Daoy (cell line): ENCODE results near the gene CTAG1A. TPM values are rescaled to one million over a fixed set of nuclear protein-coding genes. Genes with fewer than 3 reads are reported as not detected.
A peak's percentile ranks its signal among the peaks of the same experiment; 100 is the strongest.
"Not testable (repeated sequence)": the region's sequence is repeated elsewhere in the genome, so short reads cannot be mapped to it uniquely, and the experiment has no call there.

Experiments
- DNase-seq: peaks from one replicate; pipeline ENCODE4 v3.0.0-alpha.2; 2015; ENCODE audit warnings: low read depth
- total RNA-seq: library from RNA; depleted of rRNA; stranded (reverse); fragments of >200 nt; shearing (Covaris generic); gene quantifications from 2 replicates; pipeline ENCODE4 v1.2.3, GENCODE V29; 2014

Gene CTAG1A
- total RNA-seq, 1 experiment from 2014 or later: not detected

DNA sequence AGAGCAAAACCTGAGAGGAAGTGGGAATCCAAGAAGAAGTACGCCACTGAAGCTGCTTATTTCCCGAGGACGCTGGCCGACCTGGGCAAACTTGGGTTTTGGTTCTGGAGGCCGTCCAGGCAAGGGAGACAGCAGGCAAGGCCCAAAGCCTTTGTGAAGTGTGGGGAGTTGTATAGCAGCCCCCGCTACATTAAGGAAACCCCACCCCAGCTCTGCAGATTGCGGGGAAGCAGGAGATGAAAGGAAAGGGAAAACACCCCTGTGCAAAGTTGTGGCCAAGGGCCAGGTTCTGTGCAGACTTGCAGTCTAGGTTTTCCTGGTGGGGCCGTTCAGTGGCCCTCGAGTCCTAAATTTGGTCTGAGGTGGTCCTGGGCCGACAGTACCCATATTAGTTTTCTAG, 11.9 kb upstream of the CTAG1A start:
- DNase-seq: not testable (repeated sequence)

DNA sequence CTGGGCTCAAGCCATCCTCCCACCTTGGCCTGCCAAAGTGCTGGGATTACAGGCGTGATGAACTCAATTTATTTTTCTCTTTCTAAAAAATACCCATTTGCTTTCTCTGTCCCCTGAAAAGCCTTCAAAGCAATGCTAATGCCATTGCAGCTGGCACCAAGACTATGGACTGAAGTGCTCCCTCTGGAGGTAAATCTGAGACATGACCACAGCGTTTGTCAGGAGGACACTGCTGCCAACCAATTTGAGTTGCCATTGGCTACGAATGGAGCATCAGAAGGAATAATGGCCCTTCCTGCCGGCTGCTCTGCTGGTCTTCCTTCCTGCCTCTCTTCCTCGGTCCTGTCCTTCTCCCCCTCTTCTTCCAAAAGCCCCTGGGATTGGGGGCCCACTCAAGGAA, 9.9 kb upstream of the CTAG1A start:
- not testable (repeated sequence) for DNase-seq

DNA sequence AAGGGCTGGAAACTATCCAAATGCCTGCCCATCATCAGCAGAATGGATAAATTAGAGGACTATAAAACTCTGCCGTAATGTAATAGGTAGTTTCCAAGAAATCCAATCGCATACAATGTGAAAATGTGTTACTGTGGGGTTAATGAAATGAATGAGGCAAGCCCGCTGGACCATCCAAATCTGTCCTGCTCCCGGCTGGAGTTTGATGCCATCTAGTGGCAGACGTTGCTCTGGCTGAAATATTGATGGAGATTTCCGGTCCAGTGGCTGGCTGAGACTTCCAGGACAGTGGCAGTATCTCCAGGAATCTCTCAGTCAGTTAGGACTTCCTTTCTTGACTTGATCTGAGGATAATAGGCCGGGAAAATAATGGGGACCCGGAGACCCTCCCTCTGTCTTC, 1.9 kb upstream of the CTAG1A start:
- DNase-seq: not testable (repeated sequence)

DNA sequence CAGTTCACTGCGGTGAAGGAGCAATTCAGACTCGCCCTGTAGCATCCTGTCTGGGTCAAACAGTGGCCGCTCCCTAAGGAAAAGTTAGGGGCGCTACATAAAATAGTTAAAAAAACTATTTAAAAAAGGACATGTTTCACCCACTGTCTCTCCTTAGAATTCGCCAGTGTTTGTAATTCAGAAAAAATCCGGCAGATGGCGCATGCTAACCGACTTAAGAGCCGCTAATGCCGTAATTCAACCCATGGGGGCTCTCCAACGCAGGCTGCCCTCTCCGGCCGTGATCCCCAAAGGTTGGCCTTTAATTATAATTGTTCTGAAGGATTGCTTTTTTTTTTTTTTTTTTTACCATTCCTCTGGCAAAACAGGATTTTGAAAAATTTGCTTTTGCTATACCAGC, 5.5 kb downstream of the CTAG1A start:
- DNase-seq: not testable (repeated sequence)

DNA sequence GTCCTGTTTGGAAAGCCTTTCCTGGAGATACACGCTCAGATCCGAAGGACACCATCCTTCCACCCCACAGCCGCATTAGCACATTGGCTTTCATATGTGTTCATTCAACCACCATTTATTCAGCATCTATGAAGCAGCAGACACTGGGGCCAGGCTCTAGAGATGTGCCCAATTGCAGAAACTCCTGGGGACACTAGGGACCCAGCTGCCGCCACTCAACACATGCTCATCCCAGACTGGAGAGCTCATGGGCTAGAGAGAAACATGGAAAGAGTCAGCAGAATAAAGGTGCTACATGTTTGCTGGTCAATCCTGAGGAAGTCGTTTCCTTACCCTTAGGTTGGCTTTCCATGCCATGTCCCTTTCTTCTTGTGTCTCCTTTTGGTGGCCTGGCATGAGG, 7.6 kb downstream of the CTAG1A start:
- no peak for DNase-seq

DNA sequence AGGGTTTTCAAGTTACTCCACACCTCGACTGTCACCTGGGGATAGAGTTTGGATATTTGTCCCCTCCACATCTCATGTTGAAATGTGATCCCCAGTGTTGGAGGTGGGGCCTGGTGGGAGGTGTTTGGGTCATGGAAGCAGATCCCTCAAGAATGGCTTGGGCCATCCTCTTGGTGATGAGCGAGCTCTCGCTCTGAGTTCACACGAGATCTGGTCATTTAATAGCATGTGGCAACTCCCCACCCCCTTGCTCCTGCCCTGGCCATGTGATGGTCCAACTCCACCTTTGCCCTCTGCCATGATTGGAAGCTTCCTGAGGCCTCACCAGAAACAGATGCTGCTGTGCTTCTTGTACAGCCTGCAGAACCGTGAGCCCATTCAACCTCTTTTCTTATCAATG, 8.3 kb downstream of the CTAG1A start:
- no peak for DNase-seq

DNA sequence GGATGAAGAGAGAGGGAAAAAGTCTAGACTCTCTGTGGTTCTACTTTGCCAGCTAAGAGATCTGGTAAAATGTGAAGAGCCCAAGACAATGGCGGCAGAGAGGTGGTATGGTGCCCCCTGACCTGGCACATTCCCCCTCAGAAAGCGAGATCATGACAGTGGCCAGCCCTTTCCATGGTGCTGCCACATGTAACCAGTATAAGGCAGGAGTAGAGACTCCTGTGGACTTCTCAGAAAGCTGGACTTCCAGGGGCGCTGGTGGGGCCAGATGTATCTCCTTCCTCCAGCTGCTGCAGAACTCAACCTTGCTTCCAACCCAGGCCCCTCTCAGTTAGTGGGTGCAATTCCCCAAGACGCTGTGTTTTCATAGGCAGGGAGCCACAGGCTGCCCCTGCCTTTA, 9.6 kb downstream of the CTAG1A start:
- no peak for DNase-seq

DNA sequence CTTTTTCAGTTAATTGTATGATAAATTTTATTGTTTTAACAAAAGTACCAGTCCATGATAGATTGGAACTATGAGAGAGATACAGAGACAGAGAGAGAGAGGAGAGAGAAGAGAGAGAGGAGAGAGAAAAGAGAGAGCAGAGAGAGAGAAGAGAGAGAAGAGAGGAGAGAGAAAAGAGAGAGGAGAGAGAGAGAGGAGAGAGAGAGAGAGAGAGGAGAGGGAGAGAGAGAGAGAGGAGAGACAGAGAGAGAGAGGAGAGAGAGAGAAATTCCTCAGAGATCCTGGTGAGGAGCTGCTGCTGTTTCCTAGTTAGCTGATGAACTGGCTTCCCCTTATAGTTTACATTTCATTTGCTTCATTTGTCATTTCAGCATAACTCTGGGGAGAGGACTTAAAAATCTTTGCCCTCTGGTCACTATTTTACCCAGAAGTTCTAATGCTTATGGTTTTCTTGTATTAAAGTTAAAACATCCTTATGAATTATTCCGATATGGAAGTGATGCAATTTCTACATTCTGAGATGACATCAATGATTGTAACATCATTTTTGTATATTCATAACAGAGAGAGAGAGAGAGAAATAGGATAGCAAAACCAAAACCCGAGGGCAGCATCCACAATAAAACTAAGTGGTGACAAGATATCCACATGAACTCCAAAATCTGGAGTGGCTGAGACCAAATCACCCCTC, 10.8 kb downstream of the CTAG1A start:
- DNase-seq: no peak

DNA sequence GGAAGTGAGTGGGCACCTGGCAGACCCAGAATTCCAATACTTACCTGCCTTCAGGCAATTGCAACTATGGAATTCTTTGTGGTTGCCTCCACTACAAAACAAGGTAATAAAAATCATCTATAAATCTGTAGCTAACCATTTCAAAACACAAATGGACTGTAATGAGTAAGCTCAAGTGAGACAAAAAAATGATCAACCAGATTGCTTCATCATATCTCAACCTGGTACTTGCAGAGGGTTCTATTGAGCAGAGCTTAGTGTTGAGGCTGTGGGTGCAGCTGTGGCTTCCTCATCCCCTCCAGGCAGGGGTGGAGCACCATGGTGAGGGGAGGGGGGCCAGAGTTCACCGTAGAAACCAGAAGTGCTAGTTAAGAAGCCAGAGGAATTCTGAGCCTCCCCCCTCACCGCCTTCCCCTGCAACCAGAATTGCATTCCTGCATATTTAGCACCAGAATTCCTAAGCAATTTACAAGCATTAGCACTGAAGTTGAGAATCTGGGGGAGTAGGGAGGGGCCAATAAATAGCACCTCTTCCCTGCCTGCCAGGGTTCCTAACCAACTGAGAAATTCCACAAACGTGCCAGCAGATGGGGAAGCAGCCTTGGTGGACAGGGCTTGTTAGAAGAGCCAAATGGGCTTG, 11.5 kb downstream of the CTAG1A start:
- peak; percentile 75 for DNase-seq

DNA sequence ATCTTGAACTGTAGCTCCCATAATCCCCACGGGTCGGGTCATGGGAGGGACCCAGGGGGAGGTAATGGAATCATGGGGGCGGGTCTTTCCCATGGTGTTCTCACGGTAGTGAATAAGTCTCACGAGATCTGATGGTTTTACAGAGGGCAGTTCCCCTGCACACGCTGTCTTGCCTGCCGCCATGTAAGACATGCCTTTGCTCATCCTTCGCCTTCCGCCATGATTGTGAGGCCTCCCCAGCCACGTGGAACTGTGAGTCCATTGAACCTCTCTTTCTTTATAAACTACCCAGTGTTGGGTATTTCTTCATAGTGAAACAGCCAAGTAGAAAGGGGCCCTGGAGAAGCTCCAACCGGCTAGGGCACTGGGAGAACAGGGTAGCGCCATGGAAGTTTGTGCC, 12.3 kb downstream of the CTAG1A start:
- DNase-seq: no peak

DNA sequence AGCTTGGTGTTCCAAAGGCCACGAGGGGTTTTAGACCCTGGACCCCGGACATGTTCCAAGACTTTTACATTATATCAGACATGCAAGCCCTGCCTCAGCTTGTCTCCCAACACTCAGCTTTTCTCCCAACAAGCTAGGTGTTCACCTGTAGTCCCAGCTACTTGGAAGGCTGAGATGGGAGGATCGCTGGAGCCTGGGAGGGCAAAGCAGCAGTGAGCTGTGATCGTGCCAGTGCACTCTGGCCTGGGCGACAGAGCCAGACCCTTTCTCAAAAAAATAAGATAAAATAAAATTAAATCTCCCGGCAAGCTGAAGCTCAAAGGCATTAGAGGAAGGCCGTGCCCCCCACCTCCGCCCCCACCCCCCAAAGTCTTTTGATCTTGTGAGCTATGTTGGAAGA, 13.7 kb downstream of the CTAG1A start:
- no peak for DNase-seq

DNA sequence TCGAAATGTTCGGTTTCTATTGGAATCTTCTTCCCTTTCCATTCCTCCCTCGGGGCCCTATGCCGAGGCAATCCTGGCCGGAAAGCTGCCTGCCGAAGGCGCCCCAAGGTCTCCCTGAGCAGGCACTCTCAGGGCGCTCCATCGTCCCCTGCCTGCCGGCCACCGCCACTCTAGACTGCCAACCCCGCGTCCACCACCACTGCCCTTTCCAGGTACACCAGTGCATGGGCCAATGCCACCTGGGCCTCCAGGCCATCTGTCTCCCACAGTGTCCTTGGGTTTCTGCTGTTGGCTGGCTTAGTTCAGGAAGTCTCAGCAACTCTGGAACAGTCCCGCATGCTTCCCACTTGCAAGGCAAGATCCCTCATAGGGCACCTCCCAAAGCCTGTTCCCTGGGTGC, 14.6 kb downstream of the CTAG1A start:
- DNase-seq: no peak

DNA sequence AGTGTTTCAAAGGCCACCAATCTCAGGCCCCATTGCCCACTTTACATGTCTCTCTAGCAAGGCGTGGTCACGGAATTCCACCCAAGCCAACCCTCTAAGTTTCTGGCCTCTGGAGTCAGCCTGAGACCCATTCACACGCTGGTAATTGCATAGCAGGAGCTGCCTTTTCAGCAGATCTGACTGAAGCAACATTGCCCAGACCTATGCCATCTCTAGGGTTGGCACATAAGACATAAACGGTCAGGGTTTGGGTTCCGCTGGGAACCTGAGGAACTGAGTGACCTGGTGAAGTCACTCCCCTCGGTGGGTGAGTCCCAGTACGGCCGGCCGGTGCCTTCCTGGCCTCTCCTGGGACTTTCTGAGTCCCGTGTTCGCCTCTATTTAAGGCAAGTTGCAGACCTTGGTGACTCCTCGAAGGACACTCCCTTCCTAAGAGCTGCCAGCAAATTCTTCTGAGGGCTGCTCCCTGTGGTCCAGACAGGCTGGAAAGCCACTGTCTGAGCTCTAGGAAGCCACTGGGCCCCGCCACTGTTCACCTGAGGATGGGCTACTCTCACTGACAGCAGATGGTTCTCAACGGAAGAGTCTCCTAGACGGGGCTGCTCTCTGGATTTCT, 15.9 kb downstream of the CTAG1A start:
- peak; percentile 53 for DNase-seq

DNA sequence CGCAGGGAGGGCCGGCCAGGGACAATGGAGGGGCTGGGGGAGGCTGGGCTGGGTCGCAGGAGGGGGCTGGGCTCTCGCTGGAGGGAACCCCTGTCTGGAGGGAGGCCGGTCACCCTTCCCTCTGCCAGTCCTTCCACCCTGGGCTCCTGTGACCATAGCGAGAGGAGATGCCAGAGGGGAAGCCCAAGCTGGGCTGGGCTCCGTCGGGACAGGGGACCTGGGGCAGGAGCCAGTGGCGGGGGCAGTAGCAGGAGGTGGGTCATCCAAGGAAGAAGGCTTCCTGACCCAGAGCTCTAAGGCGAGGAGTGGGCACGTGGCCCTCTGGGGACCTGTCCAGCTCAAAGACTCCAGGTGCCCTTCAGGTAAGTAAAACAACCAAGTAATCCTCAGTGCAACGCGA, 17.3 kb downstream of the CTAG1A start:
- DNase-seq: no peak

DNA sequence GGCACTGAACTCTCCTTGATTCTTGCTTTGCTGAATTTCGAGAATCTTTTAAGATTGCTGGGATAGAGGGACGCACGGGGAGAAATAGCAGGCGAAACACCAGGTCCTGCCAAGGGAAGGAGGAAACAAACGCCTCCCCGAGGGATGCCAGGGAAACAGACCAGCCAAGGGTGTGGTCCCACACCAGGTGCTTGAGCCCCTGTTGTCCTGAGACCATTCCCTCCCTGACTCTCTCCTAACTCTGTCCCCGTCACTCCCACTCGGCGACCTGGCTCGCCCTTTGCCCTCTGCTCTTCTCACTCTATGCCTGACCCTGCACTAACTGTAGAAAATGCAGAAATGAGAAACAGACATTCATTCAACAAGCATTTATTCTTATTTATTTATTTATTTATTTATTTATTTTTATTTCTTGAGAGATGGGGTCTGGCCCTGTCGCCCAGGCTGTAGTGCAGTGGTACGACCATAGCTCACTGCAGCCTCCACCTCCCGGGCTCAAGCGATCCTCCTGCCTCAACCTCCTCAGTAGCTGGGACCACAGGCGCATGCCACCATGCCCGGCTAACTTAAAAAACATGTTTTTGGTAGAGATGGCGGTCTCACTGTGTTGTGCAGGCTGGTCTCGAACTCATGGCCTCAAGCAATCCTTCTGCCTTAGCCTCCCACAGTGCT, 18.0 kb downstream of the CTAG1A start:
- DNase-seq: no peak

DNA sequence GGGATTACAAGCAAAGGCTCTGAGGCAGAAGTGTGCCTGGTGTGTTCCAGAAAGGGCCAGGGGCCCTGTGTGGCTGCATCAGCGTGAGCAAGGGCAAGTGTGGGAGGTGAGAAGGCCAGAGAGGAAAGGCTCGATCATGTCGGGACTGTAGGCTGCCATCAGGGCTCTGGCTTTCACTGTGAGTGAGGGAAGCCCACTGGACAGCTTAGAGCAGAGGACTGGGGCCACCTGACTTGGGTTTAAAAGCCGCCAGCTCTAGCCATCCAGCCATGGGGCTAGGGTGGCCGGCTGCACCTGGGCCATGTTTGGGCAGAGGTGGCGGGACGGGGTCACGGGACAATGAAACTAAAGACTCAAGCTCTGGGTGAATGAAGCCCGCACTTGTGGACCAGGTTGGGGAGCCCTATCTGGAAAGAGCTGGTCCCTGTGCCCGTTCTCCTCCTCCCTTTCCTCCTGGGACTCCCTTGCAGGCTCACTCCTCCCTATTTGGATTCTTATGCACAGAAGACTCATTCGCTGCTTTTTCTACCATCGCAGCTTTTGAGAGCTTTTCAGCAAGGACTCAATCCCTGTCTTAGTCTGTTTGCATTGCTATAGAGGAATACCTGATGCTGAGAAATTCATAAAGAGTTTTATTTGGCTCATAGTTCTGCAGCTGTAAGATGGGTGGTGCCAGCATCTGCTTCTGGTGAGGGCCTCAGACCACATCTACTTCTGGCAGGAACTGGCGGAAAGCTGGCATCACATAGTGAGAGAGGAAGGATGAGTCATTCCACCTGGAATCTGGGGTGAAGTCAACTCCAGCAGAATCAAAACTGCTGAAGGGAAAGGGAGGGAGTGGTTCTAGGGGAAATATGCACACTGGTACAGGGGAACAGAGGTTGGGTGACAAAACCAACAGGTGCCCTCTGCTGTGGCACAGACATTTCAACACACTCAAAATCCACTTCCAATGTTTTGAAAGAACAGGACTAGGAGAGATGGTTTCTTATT, 18.8 kb downstream of the CTAG1A start:
- peak; percentile 80 for DNase-seq

DNA sequence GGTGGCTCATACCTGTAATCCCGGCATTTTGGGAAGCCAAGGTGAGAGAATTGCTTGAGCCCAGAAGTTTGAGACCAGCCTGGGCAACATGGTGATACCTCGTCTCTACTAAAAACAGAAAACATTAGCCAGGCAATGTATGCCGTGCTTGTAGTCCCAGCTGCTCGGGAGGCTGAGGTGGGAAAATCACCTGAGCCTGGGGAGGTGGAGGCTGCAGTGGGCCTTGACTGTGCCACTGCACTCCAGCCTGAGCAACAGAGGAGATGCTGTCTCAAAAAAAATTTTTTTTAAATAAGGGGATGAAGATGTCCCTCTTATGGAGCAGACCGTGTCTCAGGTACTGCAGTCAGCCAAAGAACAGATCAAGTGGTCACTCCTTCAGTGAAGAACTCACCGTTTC, 20.6 kb downstream of the CTAG1A start:
- no peak for DNase-seq

DNA sequence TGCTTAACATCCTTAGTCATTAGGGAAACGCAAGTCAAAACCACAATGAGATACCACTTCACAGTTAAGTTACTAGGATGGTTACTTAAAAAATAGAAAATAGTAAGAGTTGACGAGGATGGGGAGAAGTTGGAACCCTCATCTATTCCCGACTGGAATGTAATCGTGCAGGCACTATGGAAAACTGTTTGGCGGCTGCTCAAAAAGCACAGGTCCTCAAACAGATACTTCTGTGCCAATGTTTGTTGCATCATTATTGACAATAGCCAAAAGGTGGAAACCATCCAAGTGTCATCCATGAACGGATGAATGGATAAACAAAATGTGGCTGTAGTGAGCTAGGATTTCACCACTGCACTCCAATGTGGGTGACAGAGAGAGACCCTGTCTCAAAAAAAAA, 22.4 kb downstream of the CTAG1A start:
- DNase-seq: no peak

DNA sequence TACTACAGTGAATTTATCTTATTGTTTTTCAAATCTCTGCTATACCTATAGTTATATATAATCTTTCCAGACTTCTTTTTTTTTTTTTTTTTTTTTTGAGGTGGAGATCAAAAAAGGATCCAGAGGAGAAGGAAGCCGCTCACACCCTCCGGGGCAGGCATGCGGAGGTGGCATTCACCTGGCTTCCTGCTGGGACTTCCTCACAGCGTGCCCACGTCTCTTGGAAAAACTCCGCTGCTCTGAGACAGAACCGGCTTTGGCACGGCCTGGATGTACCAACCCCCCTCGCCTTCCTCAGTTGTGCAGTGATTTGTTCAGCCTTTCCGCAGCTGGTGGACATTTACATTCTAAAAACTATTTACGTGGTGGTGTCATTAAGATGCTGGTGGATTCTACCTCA, 23.0 kb downstream of the CTAG1A start:
- not testable (repeated sequence) for DNase-seq

DNA sequence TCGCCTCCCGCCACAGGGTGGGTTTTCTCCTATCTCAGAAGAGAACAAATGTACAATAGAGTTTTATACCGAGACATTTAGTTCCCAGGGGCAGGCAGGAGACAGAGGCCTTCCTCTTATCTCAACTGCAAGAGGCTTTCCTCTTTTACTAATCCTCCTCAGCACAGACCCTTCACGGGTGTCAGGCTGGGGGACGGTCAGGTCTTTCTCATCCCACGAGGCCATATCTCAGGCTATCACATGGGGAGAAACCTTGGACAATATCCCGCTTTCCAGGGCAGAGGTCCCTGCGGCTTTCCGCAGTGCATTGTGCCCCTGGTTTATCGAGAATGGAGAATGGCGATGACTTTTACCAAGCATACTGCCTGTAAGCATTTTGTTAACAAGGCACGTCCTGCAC, 23.9 kb downstream of the CTAG1A start:
- DNase-seq: not testable (repeated sequence)

DNA sequence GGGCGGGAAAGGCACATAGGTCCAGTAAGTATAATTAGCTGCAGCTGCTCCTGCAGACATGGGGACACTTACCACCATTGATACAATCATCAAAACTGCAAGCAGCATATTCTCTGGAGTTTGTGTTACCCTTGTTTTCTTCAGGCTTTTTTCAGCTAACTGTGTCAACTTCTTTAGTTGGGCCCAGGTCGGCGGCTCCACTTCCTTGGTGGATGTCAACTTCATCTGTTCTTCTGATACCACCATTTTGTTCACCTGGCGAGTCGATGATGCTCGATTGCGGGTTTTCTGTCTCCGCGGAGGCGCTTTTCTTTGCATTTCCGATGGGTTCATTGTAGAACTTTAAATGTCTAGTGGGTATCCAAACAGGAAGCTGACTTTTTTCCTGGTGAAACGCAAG, 26.2 kb downstream of the CTAG1A start:
- not testable (repeated sequence) for DNase-seq
